IPS-20b (cell line): ENCODE measurements around the gene EIF2AK2.
"Not testable (repeated sequence)": the region's sequence is repeated elsewhere in the genome, so short reads cannot be mapped to it uniquely, and the experiment has no call there.

Source experiments
- H3K27ac ChIP-seq: one replicate; pipeline ENCODE4 v1.5.1; 2013; ENCODE audit warnings: low read length
- H3K27me3 ChIP-seq: 2 replicates; pipeline ENCODE4 v1.6.1; 2013; ENCODE audit warnings: mild to moderate bottlenecking, low read length, inconsistent platforms; ENCODE audit not compliant: insufficient read depth
- H3K36me3 ChIP-seq: 2 replicates; pipeline ENCODE4 v1.6.1; 2013; ENCODE audit warnings: low read depth, mild to moderate bottlenecking, inconsistent platforms, low read length, moderate library complexity; ENCODE audit not compliant: insufficient read depth
- H3K4me1 ChIP-seq: 2 replicates; pipeline ENCODE4 v1.6.1; 2013; ENCODE audit warnings: mild to moderate bottlenecking, control low read depth, inconsistent platforms, low read length, moderate library complexity; ENCODE audit not compliant: insufficient read depth
- H3K4me3 ChIP-seq: 2 replicates; pipeline ENCODE4 v1.5.1; 2013; ENCODE audit warnings: mild to moderate bottlenecking, low read length, inconsistent platforms
- H3K9ac ChIP-seq: 2 replicates; pipeline ENCODE4 v1.6.1; 2013; ENCODE audit warnings: low read depth, mild to moderate bottlenecking, inconsistent platforms, low read length, moderate library complexity
- H3K9me3 ChIP-seq: 2 replicates; pipeline ENCODE4 v1.6.1; 2013; ENCODE audit warnings: mild to moderate bottlenecking, low read depth, low read length, inconsistent platforms; ENCODE audit not compliant: insufficient read depth

EIF2AK2 gene

DNA sequence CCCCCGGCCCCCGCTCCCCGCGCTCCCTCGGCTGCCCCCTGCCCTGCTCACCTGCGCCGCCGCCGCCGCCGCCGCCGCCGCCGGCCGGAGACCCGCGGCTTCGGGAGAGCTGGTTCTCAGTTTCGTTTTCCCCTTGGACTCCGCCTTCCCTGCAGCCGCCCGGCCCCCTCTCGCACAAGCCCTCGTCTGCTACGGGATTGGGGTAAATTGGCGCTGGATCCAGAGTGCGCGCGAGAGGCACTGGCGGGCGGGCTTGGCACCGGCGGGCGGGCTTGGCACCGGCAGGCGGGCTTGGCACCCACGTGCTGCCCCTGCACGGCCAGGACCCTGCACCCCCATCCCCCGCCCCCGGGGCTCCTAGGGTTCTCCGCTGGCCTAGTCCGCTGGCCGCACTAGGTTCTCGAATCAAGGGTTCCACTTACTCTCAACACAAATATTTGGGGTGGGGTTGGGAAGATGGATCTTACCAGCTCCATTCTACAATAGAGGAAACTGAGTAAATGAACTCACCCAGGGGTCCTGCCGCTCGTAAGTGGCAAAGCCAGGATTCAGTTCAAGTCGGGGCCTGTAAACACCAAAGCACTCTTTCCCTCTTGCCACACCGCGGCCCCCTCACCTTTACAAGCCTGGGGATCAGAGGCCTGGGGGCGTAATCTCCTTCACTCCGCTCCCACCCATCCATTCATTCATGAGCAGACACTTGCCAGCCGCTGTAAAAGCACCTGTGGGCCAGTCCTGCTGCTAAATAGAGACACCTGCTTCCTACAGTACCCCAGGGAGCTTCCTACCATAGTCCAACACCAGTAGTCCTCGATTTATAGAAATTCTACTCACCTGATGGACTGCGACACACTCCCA lies at the start of gene EIF2AK2:
Gene EIF2AK2, minus strand, starts transcription at position 124 of the 858 bp plus-strand sequence. CDS start 9,174 bp downstream, outside the sequence.
- Histone ChIP-seq H3K9me3 (no peaks in the 10 kb centered on the region), H3K27ac (no peak within 1 kb of the TSS), H3K4me1 (peaks cover 6% of the 10 kb centered on the region; the same call in 1 of the 2 replicates), H3K27me3 (0 out of 2 replicates have a peak, but pooled peaks cover 5% of the 10 kb centered on the region), H3K36me3 (peaks cover 5% of the 10 kb centered on the region; the same call in 1 of the 2 replicates), H3K4me3 (peak within 1 kb of the TSS; percentile 83), H3K9ac (peak within 1 kb of the TSS; percentile 76; the same call in 1 of the 2 replicates)

DNA sequence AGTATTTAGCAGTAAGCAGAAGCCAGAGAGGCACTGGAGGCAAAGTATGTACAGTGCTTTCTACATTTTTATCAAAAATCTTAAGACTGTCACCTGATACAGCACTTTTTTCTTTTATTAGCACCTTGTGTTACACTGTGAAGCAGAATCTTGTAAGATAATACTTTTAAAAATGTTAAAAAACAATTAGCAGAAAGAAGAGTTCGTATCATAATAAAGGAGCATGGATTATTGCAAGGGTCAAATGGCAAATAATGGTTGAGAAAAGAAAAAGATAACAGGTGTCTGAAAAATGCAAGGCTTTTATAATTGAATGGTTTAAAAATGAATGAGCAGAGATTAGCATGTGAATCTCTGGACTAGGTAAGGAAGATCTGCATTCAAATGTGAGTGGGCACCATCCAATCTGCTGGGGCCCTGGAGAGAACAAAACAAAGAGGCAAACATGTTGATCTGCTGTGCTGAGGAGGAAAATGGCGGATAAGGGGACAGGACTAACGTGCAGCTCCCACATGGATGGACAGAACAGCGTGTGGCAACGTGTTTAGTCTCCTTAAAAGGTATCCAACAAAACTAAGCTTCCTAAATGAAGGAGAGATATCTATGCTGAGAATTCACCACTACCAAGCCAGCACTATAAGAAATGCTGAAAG lies 49.0 kb upstream of the EIF2AK2 start:
- peaks cover 15% of the 10 kb centered on the region; the same call in 1 of the 2 replicates for H3K4me1 ChIP-seq
- peak overlapping the region; percentile 71 for H3K9ac ChIP-seq
- peaks cover 70% of the 10 kb centered on the region for H3K9me3 ChIP-seq
- H3K36me3 ChIP-seq: peaks cover 97% of the 10 kb centered on the region
- peak overlapping the region; percentile 41; the same call in 1 of the 2 replicates for H3K4me3 ChIP-seq
- peak overlapping the region; percentile 96 for H3K27ac ChIP-seq
- H3K27me3 ChIP-seq: no peaks in the 10 kb centered on the region

DNA sequence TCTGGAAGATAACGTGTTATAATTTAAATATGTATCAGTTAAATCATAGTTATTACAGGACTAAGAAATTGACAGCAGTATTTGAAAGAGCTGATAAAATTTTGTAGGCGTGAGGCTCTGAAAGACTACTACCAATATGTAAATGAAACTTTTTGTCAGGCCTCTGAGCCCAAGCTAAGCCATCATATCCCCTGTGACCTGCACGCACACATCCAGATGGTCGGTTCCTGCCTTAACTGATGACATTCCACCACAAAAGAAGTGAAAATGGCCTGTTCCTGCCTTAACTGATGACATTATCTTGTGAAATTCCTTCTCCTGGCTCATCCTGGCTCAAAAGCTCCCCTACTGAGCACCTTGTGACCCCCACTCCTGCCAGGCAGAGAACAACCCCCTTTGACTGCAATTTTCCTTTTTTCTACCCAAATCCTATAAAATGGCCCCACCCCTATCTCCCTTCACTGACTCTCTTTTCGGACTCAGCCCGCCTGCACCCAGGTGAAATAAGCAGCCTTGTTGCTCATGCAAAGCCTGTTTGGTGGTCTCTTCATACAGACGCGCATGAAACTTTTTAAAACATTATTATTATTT lies 48.4 kb upstream of the EIF2AK2 start:
- peaks cover 97% of the 10 kb centered on the region for H3K36me3 ChIP-seq
- H3K27me3 ChIP-seq: not testable (repeated sequence)
- H3K4me1 ChIP-seq: peaks cover 15% of the 10 kb centered on the region; the same call in 1 of the 2 replicates
- H3K9me3 ChIP-seq: peaks cover 64% of the 10 kb centered on the region
- H3K27ac ChIP-seq: peak overlapping the region; percentile 96
- peak overlapping the region; percentile 41; the same call in 1 of the 2 replicates for H3K4me3 ChIP-seq
- peak overlapping the region; percentile 71 for H3K9ac ChIP-seq

DNA sequence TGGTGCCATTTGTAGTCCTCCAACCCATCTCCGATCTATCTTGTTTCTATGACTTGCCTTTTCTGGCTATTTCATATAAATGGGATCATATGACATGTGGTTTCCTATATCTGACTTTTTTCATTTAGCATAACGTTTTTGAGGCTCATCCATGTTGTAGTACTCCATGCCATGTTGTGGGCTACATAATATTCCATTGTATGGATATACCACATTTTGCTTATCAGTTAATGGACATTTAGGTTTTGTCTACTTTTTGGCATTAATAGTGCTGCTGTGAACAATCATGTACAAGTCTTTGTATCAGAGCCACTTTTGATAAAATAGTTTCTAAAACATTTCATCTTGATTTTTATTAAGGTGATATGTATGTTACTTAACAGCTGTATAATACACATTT lies 46.9 kb upstream of the EIF2AK2 start:
- peak overlapping the region; percentile 12; the same call in 1 of the 2 replicates for H3K4me3 ChIP-seq
- H3K27ac ChIP-seq: no peak overlapping the region
- no peaks in the 10 kb centered on the region for H3K27me3 ChIP-seq
- H3K4me1 ChIP-seq: peaks cover 20% of the 10 kb centered on the region; the same call in 1 of the 2 replicates
- H3K36me3 ChIP-seq: peaks cover 90% of the 10 kb centered on the region
- H3K9ac ChIP-seq: no peak overlapping the region
- peaks cover 49% of the 10 kb centered on the region for H3K9me3 ChIP-seq

DNA sequence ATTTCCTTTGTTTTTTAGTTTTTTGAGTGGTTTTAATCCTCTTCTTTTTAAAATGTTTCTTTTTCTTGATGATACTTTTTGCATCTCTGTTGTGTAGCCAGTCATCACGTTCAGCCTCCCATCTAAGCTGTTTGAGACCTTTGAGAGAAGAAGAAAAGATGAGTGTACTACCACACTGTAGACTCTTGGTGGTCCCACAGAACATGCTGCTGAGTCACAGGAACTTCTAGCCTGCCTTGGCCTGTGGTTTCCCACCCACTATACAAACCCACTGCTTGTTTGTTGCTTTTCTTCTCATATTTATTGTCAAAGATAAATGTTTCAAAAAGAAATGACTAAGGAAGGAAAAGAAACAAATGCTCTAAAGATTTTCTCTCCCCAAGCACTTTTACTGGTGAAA lies 45.0 kb upstream of the EIF2AK2 start:
- Histone ChIP-seq H3K9me3 (peaks cover 30% of the 10 kb centered on the region), H3K4me3 (no peak overlapping the region), H3K36me3 (peaks cover 70% of the 10 kb centered on the region), H3K4me1 (peaks cover 26% of the 10 kb centered on the region; the same call in 1 of the 2 replicates), H3K27me3 (no peaks in the 10 kb centered on the region), H3K9ac (no peak overlapping the region), H3K27ac (no peak overlapping the region)

DNA sequence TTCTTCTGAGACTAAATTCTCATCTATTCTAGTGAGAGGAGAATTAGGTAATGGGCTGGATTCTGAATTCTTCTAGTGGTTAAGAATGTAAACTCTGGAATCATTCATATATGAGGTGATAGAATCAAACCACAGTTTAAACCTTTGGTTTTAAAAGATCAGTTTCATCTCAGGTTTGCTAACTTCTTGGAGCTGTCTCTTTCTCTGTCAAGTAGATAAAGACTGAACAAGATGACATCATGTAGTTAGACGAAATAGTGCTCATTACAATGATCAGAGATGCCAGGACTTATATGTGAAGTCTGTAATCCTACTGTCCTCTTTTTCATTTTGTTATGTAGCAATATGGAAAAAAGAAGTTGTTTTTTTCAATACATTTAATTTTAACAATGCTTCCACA lies 44.4 kb upstream of the EIF2AK2 start:
- Histone ChIP-seq H3K9me3 (peaks cover 24% of the 10 kb centered on the region), H3K9ac (no peak overlapping the region), H3K27ac (no peak overlapping the region), H3K4me3 (no peak overlapping the region), H3K27me3 (no peaks in the 10 kb centered on the region), H3K36me3 (peaks cover 65% of the 10 kb centered on the region), H3K4me1 (peaks cover 23% of the 10 kb centered on the region; the same call in 1 of the 2 replicates)

DNA sequence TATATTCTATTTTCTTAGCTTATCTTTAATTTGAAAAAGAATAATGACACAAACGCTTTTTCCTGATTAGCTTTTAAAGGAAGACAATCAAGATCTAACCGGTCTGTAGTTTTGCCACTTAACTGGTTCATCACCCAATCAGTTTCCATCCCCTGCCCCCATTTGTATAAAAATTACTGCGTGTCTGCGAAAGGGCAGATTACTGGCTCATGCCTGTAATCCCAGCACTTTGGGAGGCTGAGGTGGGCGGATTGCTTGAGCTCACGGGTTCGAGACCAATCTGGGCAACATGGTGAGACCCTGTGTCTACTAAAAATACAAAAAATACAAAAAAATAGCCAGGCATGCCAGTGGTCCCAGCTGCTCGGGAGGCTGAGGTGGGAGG lies 41.9 kb upstream of the EIF2AK2 start:
- no peaks in the 10 kb centered on the region for H3K27me3 ChIP-seq
- H3K4me1 ChIP-seq: peaks cover 13% of the 10 kb centered on the region; the same call in 1 of the 2 replicates
- H3K9ac ChIP-seq: peak overlapping the region; percentile 80; the same call in 1 of the 2 replicates
- peaks cover 8% of the 10 kb centered on the region for H3K9me3 ChIP-seq
- H3K36me3 ChIP-seq: peaks cover 41% of the 10 kb centered on the region
- peak overlapping the region; percentile 53 for H3K27ac ChIP-seq
- peak overlapping the region; percentile 10; the same call in 1 of the 2 replicates for H3K4me3 ChIP-seq

DNA sequence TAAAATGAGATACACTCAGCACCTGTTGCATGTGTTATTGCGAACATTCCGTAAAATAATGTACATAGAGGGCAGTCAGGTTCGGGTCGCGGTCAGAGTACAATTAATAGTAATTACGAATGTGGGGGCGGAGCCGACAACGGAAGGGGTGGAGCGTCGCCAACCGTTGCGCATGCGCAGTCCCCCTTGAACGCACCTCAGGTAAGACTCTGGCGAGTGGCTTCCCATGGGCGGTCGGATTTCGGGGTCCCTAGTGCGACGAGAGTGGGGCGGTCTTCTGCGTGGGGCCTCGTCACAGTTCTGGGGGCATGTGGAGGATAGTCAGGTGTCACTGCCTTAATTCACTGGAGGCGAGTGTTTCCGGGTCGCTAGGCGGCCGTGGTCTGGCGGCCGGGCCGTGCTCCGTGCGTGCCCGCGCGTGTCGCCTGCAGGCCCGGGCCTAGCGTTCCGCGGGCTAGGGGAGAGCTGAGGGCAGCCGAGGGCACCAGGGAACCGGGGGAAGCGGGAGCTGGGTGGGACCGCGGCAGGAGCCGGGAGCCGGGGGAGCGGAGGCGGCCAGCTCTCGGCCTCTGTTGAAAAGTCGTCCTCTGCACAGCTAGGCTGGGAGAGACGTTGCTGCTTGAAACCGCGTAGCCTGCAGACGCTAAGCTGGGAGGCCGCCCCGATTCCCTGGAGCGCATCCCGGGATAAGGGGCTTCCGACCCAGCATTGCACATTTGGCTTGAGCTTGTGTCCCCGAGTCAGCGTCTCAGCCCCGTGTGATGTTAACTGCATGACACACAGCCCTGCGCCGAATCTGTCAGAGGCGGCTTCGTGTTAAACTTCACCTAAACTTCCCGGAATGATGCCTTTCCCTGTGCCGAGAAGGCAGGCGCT lies 39.8 kb upstream of the EIF2AK2 start, which contains the start of gene CEBPZOS:
Gene CEBPZOS, plus strand, starts transcription at position 177 of the 876 bp plus-strand sequence. CDS start 3,209 bp downstream, outside the sequence.
- Histone ChIP-seq H3K4me3 (peak within 1 kb of the TSS; percentile 81), H3K27ac (peak within 1 kb of the TSS; percentile 8), H3K36me3 (peaks cover 21% of the 10 kb centered on the region), H3K9ac (peak within 1 kb of the TSS; percentile 80; the same call in 1 of the 2 replicates), H3K27me3 (no peaks in the 10 kb centered on the region), H3K4me1 (peaks cover 27% of the 10 kb centered on the region), H3K9me3 (no peaks in the 10 kb centered on the region)

- not testable (repeated sequence) for H3K9me3 ChIP-seq, H3K27me3 ChIP-seq
- Histone ChIP-seq H3K4me3 (peak overlapping the region; percentile 81; the same call in 1 of the 2 replicates), H3K27ac (peak overlapping the region; percentile 8), H3K4me1 (peaks cover 30% of the 10 kb centered on the region), H3K36me3 (peaks cover 14% of the 10 kb centered on the region), H3K9ac (peak overlapping the region; percentile 80; the same call in 1 of the 2 replicates)
Observed at GRCh38 chr2:37195862-37196319, 39.1 kb upstream of the EIF2AK2 start.

GRCh38 chr2:37192551-37192950 lies 35.8 kb upstream of the EIF2AK2 start:
- Histone ChIP-seq H3K36me3 (no peaks in the 10 kb centered on the region), H3K4me1 (peaks cover 36% of the 10 kb centered on the region), H3K9ac (peak overlapping the region; percentile 1; the same call in 1 of the 2 replicates), H3K27me3 (no peaks in the 10 kb centered on the region), H3K4me3 (no peak overlapping the region), H3K9me3 (no peaks in the 10 kb centered on the region), H3K27ac (no peak overlapping the region)
